GM13977 (cell line): ENCODE data around the gene EPB41L2.
"Not testable (repeated sequence)": the region's sequence is repeated elsewhere in the genome, so short reads cannot be mapped to it uniquely, and the experiment has no call there.

Experiments used
- DNase-seq: peaks from one replicate; pipeline ENCODE4 v3.0.0; 2012; ENCODE audit warnings: low spot score
- in situ Hi-C: fragments of 300-500 bp; cut with MboI; formaldehyde crosslinking; loops from one replicate; pipeline ENCODE4 v1.12.0; 2022; ENCODE audit warnings: low sequenced_read_pairs, low pct_unique_long_range_greater_than_20kb, mixed read lengths, inconsistent platforms; ENCODE audit not compliant: unreplicated experiment
- TF ChIP-seq, protein P1 (sequence below): IDR thresholded peaks from 2 replicates; pipeline ENCODE4 v1.5.1; 2012; ENCODE audit warnings: mild to moderate bottlenecking, control low read depth; ENCODE audit not compliant: insufficient read depth; ENCODE audit errors: extremely low read depth, missing control alignments

Gene EPB41L2

DNA sequence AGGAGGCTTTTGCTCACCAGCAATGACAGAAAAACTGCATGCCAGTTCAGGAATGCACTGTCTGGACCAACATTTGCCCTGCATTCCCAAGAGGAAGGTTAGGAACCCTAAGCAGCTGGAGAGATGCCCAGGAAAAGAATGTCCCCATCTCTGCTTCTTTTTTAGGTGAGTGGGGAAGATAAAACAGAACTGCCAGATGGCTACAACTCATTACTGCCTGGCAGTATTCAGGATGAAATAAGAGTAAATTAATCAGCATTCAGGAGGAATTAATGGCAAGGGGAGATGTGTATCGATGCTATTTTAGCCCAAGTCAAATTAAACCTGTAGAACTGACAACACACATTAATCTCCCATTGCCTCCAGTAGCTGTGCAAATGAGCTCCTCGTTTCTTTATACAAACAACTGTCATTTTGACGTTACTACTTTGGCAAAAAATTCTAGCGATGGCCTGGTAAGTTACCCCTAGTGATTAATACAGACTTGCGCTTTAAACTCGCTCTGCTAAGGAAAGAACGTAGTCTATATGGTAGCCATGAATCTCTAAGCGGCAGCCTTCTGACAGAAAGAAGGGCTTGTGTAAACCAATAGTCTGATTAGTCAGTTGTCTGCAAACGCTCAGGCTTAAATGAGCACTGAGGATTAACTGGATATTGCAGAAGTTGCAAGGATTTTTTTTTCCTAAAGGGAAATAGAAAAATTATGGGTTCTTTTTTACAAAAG, 252.6 kb downstream of the EPB41L2 start:
- no peak for DNase-seq
- TF ChIP-seq, protein P1, sequence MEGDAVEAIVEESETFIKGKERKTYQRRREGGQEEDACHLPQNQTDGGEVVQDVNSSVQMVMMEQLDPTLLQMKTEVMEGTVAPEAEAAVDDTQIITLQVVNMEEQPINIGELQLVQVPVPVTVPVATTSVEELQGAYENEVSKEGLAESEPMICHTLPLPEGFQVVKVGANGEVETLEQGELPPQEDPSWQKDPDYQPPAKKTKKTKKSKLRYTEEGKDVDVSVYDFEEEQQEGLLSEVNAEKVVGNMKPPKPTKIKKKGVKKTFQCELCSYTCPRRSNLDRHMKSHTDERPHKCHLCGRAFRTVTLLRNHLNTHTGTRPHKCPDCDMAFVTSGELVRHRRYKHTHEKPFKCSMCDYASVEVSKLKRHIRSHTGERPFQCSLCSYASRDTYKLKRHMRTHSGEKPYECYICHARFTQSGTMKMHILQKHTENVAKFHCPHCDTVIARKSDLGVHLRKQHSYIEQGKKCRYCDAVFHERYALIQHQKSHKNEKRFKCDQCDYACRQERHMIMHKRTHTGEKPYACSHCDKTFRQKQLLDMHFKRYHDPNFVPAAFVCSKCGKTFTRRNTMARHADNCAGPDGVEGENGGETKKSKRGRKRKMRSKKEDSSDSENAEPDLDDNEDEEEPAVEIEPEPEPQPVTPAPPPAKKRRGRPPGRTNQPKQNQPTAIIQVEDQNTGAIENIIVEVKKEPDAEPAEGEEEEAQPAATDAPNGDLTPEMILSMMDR: no peak
- in situ Hi-C loops: no loop called here

DNA sequence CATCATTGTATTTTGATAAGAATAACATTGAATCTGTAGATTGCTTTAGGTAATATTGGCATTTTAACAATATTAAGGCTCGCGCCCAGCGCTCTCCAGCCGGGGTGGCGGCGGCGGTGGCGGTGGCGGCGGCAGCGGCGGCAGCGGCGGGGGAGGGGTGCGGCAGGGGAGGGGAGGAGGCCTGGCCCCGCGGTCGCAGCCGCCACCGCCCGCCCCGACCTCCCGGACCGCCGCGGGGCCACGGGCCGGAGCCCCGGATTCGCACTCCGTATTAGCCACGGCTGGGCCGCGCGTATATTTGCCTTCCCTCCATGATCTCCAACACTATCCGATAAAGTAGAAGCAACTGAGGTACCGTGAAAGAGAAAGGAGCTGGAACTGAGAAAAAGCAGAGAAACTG, 261.7 kb downstream of the EPB41L2 start:
- DNase-seq, in situ Hi-C loops: not testable (repeated sequence)

DNA sequence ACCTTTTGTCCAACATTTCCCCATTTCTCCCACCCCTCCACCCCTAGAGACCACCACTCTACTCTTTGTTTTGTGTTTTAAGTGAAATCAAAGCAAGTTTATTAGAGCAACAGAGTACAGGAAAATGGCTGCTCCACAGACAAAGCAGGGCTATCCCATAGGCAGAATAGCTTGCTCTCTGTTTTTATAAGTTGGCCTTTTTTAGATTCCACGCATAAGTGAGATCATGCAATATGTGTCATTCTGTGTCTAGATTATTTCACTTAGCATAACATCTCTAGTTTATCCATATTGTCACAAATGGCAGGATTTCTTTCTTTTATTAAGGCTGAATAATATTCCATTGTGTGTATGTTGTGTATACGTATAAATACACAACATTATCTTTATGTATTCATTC, 266.0 kb downstream of the EPB41L2 start:
- DNase-seq: no peak
- TF ChIP-seq, protein P1: no peak
- in situ Hi-C loops: no loop called here

DNA sequence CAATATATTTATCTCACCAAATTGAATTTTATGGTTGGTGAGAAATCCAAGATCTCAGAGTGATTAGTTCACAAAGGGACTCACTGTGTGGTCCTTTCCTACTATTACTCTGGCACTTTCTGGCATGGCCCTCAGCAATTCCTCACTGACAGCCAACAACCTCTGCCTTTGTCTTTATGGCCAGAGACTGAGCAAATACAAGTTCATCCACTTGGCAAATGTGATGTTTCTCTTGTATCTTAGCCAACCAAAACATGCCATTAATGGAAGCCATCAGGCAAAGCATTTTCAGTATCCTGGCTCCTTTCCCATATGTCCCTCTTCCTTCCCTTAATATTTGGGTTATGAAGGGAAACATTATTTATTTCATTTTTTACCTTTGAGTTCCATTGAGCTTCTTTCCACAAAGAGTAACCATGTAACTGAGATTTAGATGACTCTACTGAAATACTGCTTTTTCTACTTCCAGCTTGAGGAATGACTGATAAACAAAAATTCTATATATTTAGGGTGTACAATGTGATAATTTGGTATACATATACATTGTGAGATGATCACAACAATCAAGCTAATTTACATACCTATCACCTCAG, 266.6 kb downstream of the EPB41L2 start:
- in situ Hi-C loops: no loop called here
- TF ChIP-seq, protein P1: no peak

DNA sequence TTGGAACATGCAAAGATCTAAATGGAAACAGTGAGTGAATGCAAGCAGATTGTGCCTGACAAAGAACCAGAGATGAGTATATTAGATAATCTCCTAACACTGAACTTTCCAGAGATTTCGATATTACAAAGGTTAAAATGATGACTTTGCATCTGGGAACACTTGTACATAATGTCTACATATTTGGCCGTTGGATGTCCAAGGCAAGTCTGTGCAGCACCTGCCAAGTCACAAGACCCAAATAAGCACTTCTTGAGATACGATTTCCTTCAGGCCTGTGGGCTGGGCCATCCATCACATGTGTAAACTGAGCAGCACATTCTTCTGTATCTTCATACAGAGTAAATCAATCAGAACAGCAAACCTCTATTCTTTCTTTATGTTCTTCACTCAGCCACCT, 268.3 kb downstream of the EPB41L2 start:
- TF ChIP-seq, protein P1: no peak

More for the DNA sequence above, 266.6 kb downstream of the EPB41L2 start:
- no peak for DNase-seq

DNA sequence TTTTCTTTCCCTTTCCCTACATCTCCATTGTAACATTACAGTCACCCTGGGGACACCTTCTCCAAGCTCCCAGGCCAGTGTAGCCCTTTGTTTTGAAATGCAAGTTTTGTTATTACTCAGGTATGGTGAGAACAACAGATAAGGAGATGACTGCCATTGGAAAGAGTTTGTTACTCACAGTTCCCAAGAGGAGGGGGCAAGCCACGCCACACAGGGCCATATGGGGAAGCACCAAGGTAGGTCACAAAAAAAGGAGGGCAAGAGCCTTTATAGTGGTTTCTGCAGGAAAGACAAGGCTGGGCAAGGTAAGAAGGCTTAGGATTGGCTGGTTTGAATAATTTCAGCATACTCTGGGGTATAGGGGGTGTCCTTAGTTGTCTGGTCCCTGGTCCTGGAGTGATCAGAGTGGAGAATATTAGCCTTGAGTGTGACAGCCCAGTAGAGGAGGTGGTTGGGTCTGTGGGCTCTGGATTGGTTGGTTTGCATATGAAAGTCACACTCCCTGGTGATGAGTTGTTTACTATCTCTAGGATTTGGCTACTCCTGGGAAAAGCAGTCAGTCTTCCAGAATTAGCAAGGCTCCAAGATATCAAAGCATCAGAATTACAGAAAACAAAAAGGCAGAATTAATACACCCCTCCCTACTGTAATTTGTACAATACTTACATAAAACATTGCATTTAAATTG, 268.9 kb downstream of the EPB41L2 start:
- in situ Hi-C loops: no loop called here
- no peak for DNase-seq
- TF ChIP-seq, protein P1: no peak

More for the DNA sequence above, 268.3 kb downstream of the EPB41L2 start:
- DNase-seq: no peak
- in situ Hi-C loops: no loop called here
